ENCODE results near the gene ST6GALNAC3. TPM values are rescaled to one million over a fixed set of nuclear protein-coding genes. Genes with fewer than 3 reads are reported as not detected.

ST6GALNAC3 gene
- total RNA-seq, 1 donor from 2014 or later: 4.7 TPM

GRCh38 chr1:76410499-76410898 is 336.0 kb downstream of the ST6GALNAC3 start:
- Mint-ChIP-seq H3K27ac (ENCODE audit: unreplicated experiment) (no peak overlapping the region), H3K4me1 (ENCODE audit: low read depth) (no peaks in the 10 kb centered on the region), H3K36me3 (ENCODE audit: low read depth) (no peaks in the 10 kb centered on the region), H3K27me3 (ENCODE audit: low read depth) (no peaks in the 10 kb centered on the region), H3K9me3 (ENCODE audit: low read depth) (no peaks in the 10 kb centered on the region), H3K4me3 (ENCODE audit: unreplicated experiment) (no peak overlapping the region)
- DNase-seq (ENCODE audit: low spot score): no peak
- TF ChIP-seq CTCF (IDR thresholded peaks at IDR 0.05): no peak

GRCh38 chr1:76418531-76418930 is 344.0 kb downstream of the ST6GALNAC3 start:
- no peak for DNase-seq (ENCODE audit: low spot score)

GRCh38 chr1:76419603-76420002 is 345.1 kb downstream of the ST6GALNAC3 start:
- no peak overlapping the region for H3K4me3 Mint-ChIP-seq (ENCODE audit: unreplicated experiment)
- no peaks in the 10 kb centered on the region for H3K36me3 Mint-ChIP-seq (ENCODE audit: low read depth)
- peaks cover 43% of the 10 kb centered on the region for H3K4me1 Mint-ChIP-seq (ENCODE audit: low read depth)
- no peak for TF ChIP-seq CTCF (IDR thresholded peaks at IDR 0.05)
- DNase-seq (ENCODE audit: low spot score): no peak
- H3K9me3 Mint-ChIP-seq (ENCODE audit: low read depth): no peaks in the 10 kb centered on the region
- no peaks in the 10 kb centered on the region for H3K27me3 Mint-ChIP-seq (ENCODE audit: low read depth)
- no peak overlapping the region for H3K27ac Mint-ChIP-seq (ENCODE audit: unreplicated experiment)

More at GRCh38 chr1:76418531-76418930, 344.0 kb downstream of the ST6GALNAC3 start:
- Mint-ChIP-seq H3K4me3 (ENCODE audit: unreplicated experiment) (no peak overlapping the region), H3K4me1 (ENCODE audit: low read depth) (peaks cover 35% of the 10 kb centered on the region), H3K27me3 (ENCODE audit: low read depth) (no peaks in the 10 kb centered on the region), H3K27ac (ENCODE audit: unreplicated experiment) (no peak overlapping the region), H3K36me3 (ENCODE audit: low read depth) (no peaks in the 10 kb centered on the region), H3K9me3 (ENCODE audit: low read depth) (no peaks in the 10 kb centered on the region)
- no peak for TF ChIP-seq CTCF (IDR thresholded peaks at IDR 0.05)

- Mint-ChIP-seq H3K27ac (ENCODE audit: unreplicated experiment) (peak overlapping the region; percentile 68), H3K4me1 (ENCODE audit: low read depth) (peaks cover 60% of the 10 kb centered on the region), H3K9me3 (ENCODE audit: low read depth) (no peaks in the 10 kb centered on the region), H3K27me3 (ENCODE audit: low read depth) (no peaks in the 10 kb centered on the region), H3K36me3 (ENCODE audit: low read depth) (no peaks in the 10 kb centered on the region), H3K4me3 (ENCODE audit: unreplicated experiment) (no peak overlapping the region)
- no peak for DNase-seq (ENCODE audit: low spot score)
- TF ChIP-seq CTCF (IDR thresholded peaks at IDR 0.05): no peak
These were observed 350.9 kb downstream of the ST6GALNAC3 start for GRCh38 chr1:76425201-76426145.

- H3K4me3 Mint-ChIP-seq (ENCODE audit: unreplicated experiment): no peak overlapping the region
- no peak for TF ChIP-seq CTCF (IDR thresholded peaks at IDR 0.05)
- no peak overlapping the region for H3K27ac Mint-ChIP-seq (ENCODE audit: unreplicated experiment)
- no peaks in the 10 kb centered on the region for H3K9me3 Mint-ChIP-seq (ENCODE audit: low read depth)
- no peaks in the 10 kb centered on the region for H3K36me3 Mint-ChIP-seq (ENCODE audit: low read depth)
- no peaks in the 10 kb centered on the region for H3K27me3 Mint-ChIP-seq (ENCODE audit: low read depth)
- H3K4me1 Mint-ChIP-seq (ENCODE audit: low read depth): peaks cover 49% of the 10 kb centered on the region
- no peak for DNase-seq (ENCODE audit: low spot score)
These were observed 352.1 kb downstream of the ST6GALNAC3 start for GRCh38 chr1:76426606-76427005.
